ENCODE measurements around the gene OR2G6. TPM values are rescaled to one million over a fixed set of nuclear protein-coding genes. Genes with fewer than 3 reads are reported as not detected.
"Not testable (repeated sequence)": the region's sequence is repeated elsewhere in the genome, so short reads cannot be mapped to it uniquely, and the experiment has no call there.

OR2G6 gene
- total RNA-seq, result not detected
- long read RNA-seq, result 0 reads

DNA sequence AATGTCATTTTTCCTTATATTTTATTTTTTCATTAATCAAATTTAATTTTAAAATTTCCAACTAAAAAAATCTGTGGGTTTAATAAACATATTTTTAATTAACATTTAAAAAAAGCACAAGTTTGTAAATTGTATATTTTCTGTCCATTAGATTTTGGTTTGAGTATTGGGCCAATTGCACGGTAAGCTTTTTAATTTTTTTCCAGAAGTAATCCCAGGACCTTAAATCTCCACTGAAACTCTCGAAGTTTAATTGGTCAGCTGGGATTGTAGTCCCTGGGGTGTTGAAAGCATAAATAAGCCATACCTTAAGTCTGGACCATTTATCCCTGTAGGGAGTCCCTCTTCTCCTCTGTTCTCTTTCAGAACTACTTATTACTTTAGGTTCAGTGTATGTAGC, at the start of gene OR2G6:
OR2G6 (plus strand) TSS at position 301 of the 400 bp plus-strand sequence. CDS start 13,574 bp downstream, outside the sequence.
- ATAC-seq; intact Hi-C loops (cut with DNase I, micrococcal nuclease); DNase-seq: not testable (repeated sequence)

DNA sequence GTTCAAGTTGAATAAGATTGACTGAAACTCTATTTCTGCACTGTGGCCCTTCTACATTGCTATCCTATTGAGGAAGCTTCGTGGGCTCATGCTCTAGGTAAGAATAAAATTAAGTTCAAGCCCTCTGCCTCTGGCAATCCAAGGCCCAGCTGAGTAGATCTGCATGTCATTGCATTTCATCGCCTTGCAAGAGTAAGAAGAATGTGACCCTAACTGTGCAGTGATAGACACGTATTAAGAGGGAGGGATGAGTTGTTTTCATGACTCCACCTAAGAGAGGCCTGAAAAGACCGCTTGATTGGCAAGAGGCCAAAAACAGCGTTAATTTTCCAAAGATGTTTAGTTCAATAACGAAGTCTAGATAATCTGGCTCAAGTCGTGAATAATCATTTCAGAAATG, 48.8 kb upstream of the OR2G6 start:
- intact Hi-C loops (cut with DNase I, micrococcal nuclease); DNase-seq; ATAC-seq: not testable (repeated sequence)

DNA sequence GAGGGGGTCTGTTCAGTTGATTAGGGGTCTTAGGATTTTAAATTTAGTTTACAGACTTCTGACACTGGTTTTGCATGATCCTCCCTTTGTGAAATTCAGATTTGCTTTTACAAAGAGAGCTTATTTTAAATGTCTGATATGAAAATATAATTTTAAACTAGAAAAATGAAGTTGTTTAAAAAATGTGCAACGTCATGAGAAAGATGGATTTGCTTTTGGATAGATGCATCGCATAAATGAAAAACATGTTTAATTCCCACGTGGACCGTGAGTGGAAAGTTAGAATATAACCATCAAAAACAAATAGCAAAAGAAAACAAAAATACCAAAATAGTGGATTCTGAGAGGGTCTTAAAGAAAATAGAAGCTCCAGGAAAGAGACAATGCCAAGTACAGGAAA, 36.7 kb upstream of the OR2G6 start:
- DNase-seq, result no peak
- intact Hi-C loops (cut with DNase I, micrococcal nuclease), result no loop called here

DNA sequence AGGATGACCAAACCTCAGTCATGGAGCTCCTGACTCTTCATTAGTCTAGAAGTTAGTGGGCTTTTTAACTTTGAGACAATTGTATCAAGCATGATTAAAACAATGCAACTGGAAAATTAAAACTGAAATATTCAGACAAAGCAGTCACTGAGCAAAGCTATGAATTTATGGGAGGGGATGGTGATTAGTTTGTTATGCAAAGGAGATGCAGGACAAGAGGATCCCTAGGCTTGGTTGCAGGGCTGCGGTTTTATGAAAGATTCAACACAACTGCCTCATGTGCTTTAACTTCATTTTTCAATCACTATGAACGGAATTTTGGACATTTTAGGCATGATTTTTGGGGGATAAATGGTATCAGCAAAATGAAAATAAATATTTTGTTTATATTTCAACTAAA, 35.8 kb upstream of the OR2G6 start:
- ATAC-seq; DNase-seq; intact Hi-C loops (cut with DNase I, micrococcal nuclease): not testable (repeated sequence)

More for the DNA sequence above, 36.7 kb upstream of the OR2G6 start:
- ATAC-seq, result no peak

DNA sequence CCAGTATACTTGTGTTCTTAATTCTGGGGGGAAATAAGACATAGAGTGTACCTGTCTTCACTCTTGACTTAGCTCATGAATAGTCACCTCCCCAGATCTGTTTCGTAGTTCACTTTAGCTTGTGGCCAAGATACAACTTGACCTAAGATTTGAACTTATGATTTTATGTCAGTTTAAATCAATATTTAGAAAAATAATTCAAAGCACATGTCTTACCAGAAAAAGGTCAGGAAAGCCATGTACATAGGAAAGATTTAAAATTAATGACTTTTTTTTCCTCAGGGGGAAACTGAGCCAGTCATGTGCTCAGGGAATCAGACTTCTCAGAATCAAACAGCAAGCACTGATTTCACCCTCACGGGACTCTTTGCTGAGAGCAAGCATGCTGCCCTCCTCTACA, 34.8 kb upstream of the OR2G6 start, which contains the start of gene OR2T3:
OR2T3 (plus strand) TSS at position 301 of the 400 bp plus-strand sequence; CDS start at position 301, 0 bp downstream.
- intact Hi-C loops (cut with DNase I, micrococcal nuclease); ATAC-seq; DNase-seq: not testable (repeated sequence)

DNA sequence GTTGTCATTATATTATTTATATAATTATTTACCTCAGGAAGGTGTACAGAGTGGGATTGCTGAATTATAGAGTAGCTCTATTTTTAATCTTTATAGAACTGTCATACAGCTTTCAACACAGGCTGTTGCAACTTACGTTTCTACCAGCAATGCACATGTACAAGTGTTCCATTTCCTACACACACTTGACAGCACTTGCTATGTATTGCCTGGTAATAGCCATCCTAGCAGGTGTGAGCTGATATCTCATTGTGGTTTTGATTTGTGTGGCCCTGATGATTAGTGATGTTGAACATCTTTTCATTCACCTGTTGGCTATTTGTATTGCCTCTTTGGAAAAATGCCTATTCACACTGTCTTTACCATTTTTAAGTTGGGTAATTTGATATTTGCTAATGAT, 32.2 kb upstream of the OR2G6 start:
- DNase-seq; intact Hi-C loops (cut with DNase I, micrococcal nuclease); ATAC-seq: not testable (repeated sequence)

DNA sequence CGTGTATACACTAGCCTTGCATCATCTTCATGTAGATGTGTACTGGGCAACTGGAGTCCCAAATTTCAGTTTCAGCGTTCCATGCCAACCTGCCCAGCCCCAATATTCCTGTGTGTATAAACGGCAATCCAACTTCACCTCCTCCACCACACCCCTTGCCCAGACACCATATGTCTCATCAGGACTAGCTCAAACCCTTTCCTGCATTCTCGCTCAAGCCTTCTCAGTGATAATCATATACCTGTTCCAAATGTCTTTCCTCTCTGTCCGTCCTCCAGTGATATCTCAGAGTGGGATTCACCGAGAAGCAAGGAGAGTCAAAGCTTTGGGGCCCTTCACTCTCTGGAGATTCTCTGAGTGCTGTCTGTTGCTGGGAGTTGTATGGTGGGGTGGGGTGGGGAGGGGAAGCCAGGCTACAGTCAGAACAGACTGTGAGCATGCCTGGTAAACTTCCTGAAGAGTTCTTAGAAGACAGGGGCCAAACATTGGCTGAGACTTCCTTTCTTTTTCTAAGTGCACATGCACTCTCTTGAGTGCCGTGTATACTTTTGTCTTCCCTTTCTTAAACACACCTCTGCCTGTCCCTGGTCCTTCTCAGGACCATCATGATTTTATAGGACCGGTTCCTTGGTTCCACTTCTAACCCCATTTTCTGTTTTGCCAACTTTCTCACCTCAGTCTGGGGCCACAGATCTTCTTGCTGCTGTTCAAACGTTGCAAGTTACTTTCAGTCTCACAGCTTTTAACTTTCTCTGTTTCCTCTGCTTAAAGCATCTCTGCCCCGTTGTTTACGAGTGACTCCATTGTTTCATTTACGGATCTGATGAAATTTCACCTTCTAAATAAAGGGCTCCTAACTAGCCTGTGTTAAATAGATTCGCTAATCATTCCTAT, 25.9 kb upstream of the OR2G6 start:
- DNase-seq; ATAC-seq; intact Hi-C loops (cut with DNase I, micrococcal nuclease): not testable (repeated sequence)

DNA sequence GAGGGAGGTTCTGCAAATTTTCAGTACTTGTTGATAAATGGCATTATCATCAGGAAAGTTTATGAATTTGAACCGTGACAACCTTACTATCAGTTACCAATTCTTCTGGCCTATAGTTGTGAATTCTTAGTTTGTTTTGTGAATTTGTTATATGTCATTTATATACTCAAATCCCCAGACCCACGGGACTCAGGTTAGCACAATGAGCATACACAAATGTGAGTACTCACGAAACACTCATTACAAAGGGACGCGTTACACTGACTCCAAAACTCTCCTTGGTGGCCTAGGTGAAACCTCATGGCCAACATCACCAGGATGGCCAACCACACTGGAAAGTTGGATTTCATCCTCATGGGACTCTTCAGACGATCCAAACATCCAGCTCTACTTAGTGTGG, 19.6 kb upstream of the OR2G6 start, which contains the start of gene OR2T5:
OR2T5 (plus strand) TSS at position 301 of the 400 bp plus-strand sequence; CDS start at position 301, 0 bp downstream.
- DNase-seq; ATAC-seq; intact Hi-C loops (cut with DNase I, micrococcal nuclease): not testable (repeated sequence)

DNA sequence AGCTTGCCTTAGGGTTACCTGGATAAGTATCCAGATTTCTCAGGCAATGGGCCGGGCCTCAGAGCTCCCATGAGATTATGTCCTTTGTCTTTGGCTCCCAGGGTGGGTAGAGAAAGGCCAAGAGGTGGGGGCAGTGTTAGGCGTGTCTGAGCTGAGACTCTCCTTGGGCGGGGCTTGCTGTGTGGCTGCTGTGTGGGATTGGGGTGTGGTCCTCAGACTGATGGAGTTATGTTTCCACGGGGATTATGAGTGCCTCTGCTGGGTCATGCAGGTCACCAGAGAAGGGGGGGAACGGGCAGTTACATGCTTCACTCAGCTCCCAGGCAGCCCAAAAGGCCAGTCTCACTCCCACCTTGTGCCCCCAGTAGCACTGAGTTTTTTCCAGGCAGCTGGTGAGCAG, 11.2 kb upstream of the OR2G6 start:
- intact Hi-C loops (cut with DNase I, micrococcal nuclease); ATAC-seq; DNase-seq: not testable (repeated sequence)

DNA sequence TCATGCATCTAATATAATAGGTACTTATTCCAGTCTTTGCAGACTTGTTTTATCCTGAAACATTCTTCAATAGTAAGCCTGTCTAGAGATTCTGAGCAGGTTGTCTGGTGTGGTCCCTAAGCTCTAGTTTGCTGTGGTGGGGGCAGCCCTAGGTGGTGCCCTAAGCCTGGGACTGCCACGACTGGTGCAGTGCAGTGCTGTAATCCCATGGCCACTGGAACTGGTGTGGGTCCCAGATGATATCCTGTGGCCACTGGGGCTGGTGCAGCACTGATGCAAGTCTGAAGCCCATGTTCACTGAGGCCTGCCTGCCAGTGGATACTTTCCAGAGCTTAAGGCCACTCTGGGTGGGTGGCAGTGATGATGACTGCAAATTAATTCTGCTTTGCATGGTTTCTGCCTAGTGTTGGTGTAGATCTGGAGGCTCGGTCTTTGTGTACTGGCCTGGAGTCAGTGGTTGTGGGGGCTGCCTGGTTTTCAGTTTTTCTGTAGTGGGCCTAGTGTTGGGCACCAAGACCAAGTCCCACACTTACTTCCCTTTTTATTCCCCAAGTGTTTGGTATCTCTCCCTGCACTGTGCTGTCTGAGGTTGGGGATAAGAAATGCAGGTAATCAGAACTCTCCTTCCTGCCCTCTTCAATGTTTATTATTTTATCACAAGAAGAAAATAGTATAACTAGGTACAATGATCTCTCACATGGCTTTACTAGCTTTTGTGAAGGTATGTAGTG, 7.4 kb upstream of the OR2G6 start:
- ATAC-seq; intact Hi-C loops (cut with DNase I, micrococcal nuclease); DNase-seq: not testable (repeated sequence)

DNA sequence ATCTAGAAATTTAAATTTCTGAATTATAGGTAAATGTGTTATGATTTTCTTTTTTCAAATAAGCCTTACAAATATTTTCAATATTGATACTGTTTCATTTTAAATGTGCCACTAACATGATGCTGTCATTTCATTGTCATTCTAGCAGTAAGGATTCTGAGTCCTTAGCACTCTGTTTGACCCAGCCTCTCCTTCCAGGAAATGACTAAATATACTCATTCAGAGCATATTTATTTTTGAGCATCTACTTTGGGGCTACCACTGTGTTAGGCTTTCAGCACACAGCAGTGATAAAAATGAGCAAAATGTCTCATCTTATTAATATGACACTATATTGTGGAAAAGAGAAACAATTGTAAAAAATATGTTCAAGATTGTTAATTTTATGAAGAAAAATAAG, 2.3 kb downstream of the OR2G6 start:
- ATAC-seq; DNase-seq; intact Hi-C loops (cut with DNase I, micrococcal nuclease): not testable (repeated sequence)

DNA sequence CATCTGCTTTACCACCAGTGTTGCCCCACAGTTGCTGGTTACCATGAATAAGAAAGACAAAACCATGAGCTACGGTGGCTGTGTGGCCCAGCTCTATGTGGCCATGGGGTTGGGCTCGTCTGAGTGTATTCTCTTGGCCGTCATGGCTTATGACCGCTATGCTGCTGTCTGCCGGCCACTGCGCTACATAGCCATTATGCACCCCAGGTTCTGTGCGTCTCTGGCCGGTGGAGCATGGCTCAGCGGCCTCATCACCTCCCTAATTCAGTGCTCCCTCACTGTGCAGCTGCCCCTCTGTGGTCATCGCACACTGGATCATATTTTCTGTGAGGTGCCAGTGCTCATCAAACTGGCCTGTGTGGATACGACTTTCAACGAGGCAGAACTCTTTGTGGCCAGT, 14.0 kb downstream of the OR2G6 start:
- DNase-seq, result no peak
- no peak for ATAC-seq
- intact Hi-C loops (cut with DNase I, micrococcal nuclease), result no loop called here

DNA sequence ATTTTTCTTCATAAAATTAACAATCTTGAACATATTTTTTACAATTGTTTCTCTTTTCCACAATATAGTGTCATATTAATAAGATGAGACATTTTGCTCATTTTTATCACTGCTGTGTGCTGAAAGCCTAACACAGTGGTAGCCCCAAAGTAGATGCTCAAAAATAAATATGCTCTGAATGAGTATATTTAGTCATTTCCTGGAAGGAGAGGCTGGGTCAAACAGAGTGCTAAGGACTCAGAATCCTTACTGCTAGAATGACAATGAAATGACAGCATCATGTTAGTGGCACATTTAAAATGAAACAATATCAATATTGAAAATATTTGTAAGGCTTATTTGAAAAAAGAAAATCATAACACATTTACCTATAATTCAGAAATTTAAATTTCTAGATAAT, 29.6 kb downstream of the OR2G6 start:
- intact Hi-C loops (cut with DNase I, micrococcal nuclease); ATAC-seq; DNase-seq: not testable (repeated sequence)

DNA sequence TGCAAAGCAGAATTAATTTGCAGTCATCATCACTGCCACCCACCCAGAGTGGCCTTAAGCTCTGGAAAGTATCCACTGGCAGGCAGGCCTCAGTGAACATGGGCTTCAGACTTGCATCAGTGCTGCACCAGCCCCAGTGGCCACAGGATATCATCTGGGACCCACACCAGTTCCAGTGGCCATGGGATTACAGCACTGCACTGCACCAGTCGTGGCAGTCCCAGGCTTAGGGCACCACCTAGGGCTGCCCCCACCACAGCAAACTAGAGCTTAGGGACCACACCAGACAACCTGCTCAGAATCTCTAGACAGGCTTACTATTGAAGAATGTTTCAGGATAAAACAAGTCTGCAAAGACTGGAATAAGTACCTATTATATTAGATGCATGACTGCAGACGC, 39.5 kb downstream of the OR2G6 start:
- ATAC-seq; intact Hi-C loops (cut with DNase I, micrococcal nuclease); DNase-seq: not testable (repeated sequence)

DNA sequence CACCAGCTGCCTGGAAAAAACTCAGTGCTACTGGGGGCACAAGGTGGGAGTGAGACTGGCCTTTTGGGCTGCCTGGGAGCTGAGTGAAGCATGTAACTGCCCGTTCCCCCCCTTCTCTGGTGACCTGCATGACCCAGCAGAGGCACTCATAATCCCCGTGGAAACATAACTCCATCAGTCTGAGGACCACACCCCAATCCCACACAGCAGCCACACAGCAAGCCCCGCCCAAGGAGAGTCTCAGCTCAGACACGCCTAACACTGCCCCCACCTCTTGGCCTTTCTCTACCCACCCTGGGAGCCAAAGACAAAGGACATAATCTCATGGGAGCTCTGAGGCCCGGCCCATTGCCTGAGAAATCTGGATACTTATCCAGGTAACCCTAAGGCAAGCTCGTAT, 43.2 kb downstream of the OR2G6 start:
- DNase-seq; ATAC-seq; intact Hi-C loops (cut with DNase I, micrococcal nuclease): not testable (repeated sequence)

DNA sequence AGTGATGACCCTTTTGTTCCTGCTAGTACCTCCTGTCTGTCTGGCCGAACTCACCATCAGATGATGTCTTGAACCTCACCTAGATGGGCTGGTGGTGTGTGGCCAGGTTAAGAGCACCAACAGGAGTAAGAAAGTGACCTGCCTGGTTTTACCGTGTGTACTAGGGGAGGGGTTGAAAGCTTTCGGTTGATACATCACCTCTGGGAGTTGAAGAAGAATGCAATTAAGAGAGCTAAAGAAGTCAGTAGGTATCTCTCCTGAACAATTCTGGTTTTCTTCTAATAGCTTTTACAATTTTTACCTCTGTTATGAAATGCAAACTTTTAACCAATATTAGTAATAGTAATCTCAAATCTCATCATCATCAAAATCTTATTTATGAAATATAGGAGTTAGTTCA, 54.8 kb downstream of the OR2G6 start, which contains the start of gene OR2T29:
OR2T29 (minus strand) TSS at position 101 of the 400 bp plus-strand sequence. CDS start 3,281 bp downstream, outside the sequence.
- ATAC-seq; DNase-seq; intact Hi-C loops (cut with DNase I, micrococcal nuclease): not testable (repeated sequence)

DNA sequence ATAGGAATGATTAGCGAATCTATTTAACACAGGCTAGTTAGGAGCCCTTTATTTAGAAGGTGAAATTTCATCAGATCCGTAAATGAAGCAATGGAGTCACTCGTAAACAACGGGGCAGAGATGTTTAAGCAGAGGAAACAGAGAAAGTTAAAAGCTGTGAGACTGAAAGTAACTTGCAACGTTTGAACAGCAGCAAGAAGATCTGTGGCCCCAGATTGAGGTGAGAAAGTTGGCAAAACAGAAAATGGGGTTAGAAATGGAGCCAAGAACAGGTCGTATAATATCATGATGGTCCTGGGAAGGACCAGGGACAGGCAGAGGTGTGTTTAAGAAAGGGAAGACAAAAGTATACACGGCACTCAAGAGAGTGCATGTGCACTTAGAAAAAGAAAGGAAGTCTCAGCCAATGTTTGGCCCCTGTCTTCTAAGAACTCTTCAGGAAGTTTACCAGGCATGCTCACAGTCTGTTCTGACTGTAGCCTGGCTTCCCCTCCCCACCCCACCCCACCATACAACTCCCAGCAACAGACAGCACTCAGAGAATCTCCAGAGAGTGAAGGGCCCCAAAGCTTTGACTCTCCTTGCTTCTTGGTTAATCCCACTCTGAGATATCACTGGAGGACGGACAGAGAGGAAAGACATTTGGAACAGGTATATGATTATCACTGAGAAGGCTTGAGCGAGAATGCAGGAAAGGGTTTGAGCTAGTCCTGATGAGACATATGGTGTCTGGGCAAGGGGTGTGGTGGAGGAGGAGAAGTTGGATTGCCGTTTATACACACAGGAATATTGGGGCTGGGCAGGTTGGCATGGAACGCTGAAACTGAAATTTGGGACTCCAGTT, 57.9 kb downstream of the OR2G6 start:
- DNase-seq; ATAC-seq; intact Hi-C loops (cut with DNase I, micrococcal nuclease): not testable (repeated sequence)

DNA sequence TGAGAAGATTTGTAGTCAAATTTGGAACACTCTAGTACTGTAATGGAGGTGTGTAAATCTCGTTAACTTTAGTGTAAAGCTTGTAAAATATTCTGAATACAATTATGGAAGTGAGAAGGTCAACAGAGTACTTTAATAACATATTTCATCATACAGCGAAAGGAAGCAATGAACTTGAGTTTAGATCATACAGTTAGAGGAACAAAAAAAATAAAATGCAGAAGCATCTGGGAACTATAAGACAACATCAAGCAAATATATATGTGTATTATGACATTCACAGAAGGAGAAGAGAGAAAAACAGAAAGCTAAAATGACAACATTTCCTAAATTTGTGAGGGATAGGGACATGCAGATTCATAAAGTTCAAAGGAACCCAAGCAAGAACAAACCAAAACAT, 61.2 kb downstream of the OR2G6 start:
- DNase-seq; ATAC-seq; intact Hi-C loops (cut with DNase I, micrococcal nuclease): not testable (repeated sequence)
